Measurements from ENCODE around the gene ARHGEF4. TPM values are rescaled to one million over a fixed set of nuclear protein-coding genes. Genes with fewer than 3 reads are reported as not detected.
"Not testable (repeated sequence)": the region's sequence is repeated elsewhere in the genome, so short reads cannot be mapped to it uniquely, and the experiment has no call there.

The ARHGEF4 gene
- total RNA-seq, 1 donor from 2014 or later = 25.5 TPM

GRCh38 chr2:130896813-130897212, 60.1 kb downstream of the ARHGEF4 start:
- Mint-ChIP-seq H3K4me1 (no peaks in the 10 kb centered on the region), H3K27ac (no peak overlapping the region), H3K9me3 (peaks cover 4% of the 10 kb centered on the region), H3K4me3 (no peak overlapping the region), H3K27me3 (ENCODE audit: low read depth) (peaks cover 24% of the 10 kb centered on the region), H3K36me3 (no peaks in the 10 kb centered on the region)
- TF ChIP-seq CTCF (IDR thresholded peaks at IDR 0.05; ENCODE audit: unreplicated experiment) = no peak
- no peak for DNase-seq (ENCODE audit: low spot score in 2 of 2, unreplicated experiment in 2 of 2)

- Mint-ChIP-seq H3K36me3 (no peaks in the 10 kb centered on the region), H3K27me3 (ENCODE audit: low read depth) (peaks cover 14% of the 10 kb centered on the region), H3K4me3 (no peak overlapping the region), H3K4me1 (no peaks in the 10 kb centered on the region), H3K9me3 (peaks cover 4% of the 10 kb centered on the region), H3K27ac (no peak overlapping the region)
- TF ChIP-seq CTCF (IDR thresholded peaks at IDR 0.05; ENCODE audit: unreplicated experiment) = no peak
- DNase-seq (ENCODE audit: low spot score in 2 of 2, unreplicated experiment in 2 of 2) = no peak
Observed at GRCh38 chr2:130898553-130898952, 61.8 kb downstream of the ARHGEF4 start.

GRCh38 chr2:130899306-130899705, 62.6 kb downstream of the ARHGEF4 start:
- Mint-ChIP-seq H3K27me3 (ENCODE audit: low read depth) (peaks cover 12% of the 10 kb centered on the region), H3K9me3 (peaks cover 4% of the 10 kb centered on the region), H3K36me3 (no peaks in the 10 kb centered on the region), H3K4me1 (no peaks in the 10 kb centered on the region), H3K27ac (no peak overlapping the region), H3K4me3 (no peak overlapping the region)
- no peak for TF ChIP-seq CTCF (IDR thresholded peaks at IDR 0.05; ENCODE audit: unreplicated experiment)
- DNase-seq (ENCODE audit: low spot score in 2 of 2, unreplicated experiment in 2 of 2) = no peak

GRCh38 chr2:130901061-130901460, 64.3 kb downstream of the ARHGEF4 start:
- peaks cover 12% of the 10 kb centered on the region for H3K27me3 Mint-ChIP-seq (ENCODE audit: low read depth)
- no peak for TF ChIP-seq CTCF (IDR thresholded peaks at IDR 0.05; ENCODE audit: unreplicated experiment)
- no peaks in the 10 kb centered on the region for H3K36me3 Mint-ChIP-seq
- H3K4me1 Mint-ChIP-seq = no peaks in the 10 kb centered on the region
- peaks cover 7% of the 10 kb centered on the region for H3K9me3 Mint-ChIP-seq
- DNase-seq (ENCODE audit: low spot score in 2 of 2, unreplicated experiment in 2 of 2) = no peak
- H3K4me3 Mint-ChIP-seq = no peak overlapping the region
- no peak overlapping the region for H3K27ac Mint-ChIP-seq

GRCh38 chr2:130901626-130902025, 64.9 kb downstream of the ARHGEF4 start:
- peaks cover 11% of the 10 kb centered on the region for H3K27me3 Mint-ChIP-seq (ENCODE audit: low read depth)
- H3K4me3 Mint-ChIP-seq; H3K36me3 Mint-ChIP-seq; H3K4me1 Mint-ChIP-seq; DNase-seq (ENCODE audit: low spot score in 2 of 2, unreplicated experiment in 2 of 2); H3K27ac Mint-ChIP-seq: not testable (repeated sequence)
- peaks cover 13% of the 10 kb centered on the region for H3K9me3 Mint-ChIP-seq

- Mint-ChIP-seq H3K36me3 (no peaks in the 10 kb centered on the region), H3K4me1 (peaks cover 21% of the 10 kb centered on the region), H3K27ac (no peak overlapping the region), H3K27me3 (ENCODE audit: low read depth) (no peaks in the 10 kb centered on the region), H3K9me3 (peaks cover 16% of the 10 kb centered on the region), H3K4me3 (no peak overlapping the region)
- no peak for TF ChIP-seq CTCF (IDR thresholded peaks at IDR 0.05; ENCODE audit: unreplicated experiment)
- DNase-seq (ENCODE audit: low spot score in 2 of 2, unreplicated experiment in 2 of 2) = no peak
Observed at GRCh38 chr2:130908832-130909231, 72.1 kb downstream of the ARHGEF4 start.

Measured in mesothelial cell of epicardium (in vitro differentiated cells).